CD1c-positive myeloid dendritic cell (primary cell): ENCODE results near the gene MON2.
"Not testable (repeated sequence)": the region's sequence is repeated elsewhere in the genome, so short reads cannot be mapped to it uniquely, and the experiment has no call there.

Source experiments
- DNase-seq: peaks from one replicate; pipeline ENCODE4 v3.0.0-alpha.2; 2016; ENCODE audit errors: extremely low spot score

The MON2 gene

GRCh38 chr12:62471734-62472133 is 5.1 kb downstream of the MON2 start:
- DNase-seq, result no peak

GRCh38 chr12:62472472-62472871 is 5.8 kb downstream of the MON2 start:
- DNase-seq, result no peak

- DNase-seq, result no peak
Measured at GRCh38 chr12:62481843-62482540, 15.4 kb downstream of the MON2 start.

- no peak for DNase-seq
Measured at GRCh38 chr12:62482769-62483168, 16.1 kb downstream of the MON2 start.

GRCh38 chr12:62484233-62484632 is 17.6 kb downstream of the MON2 start:
- no peak for DNase-seq

GRCh38 chr12:62505786-62506185 is 39.2 kb downstream of the MON2 start:
- DNase-seq, result no peak

- no peak for DNase-seq
Measured at GRCh38 chr12:62512901-62513300, 46.3 kb downstream of the MON2 start.

GRCh38 chr12:62514080-62514479 is 47.5 kb downstream of the MON2 start:
- DNase-seq, result not testable (repeated sequence)

- peak; percentile 78 for DNase-seq
Measured at GRCh38 chr12:62516927-62517326, 50.3 kb downstream of the MON2 start.

GRCh38 chr12:62517887-62518286 is 51.3 kb downstream of the MON2 start:
- no peak for DNase-seq

GRCh38 chr12:62519043-62519442 is 52.4 kb downstream of the MON2 start:
- no peak for DNase-seq

- DNase-seq, result no peak
Measured at GRCh38 chr12:62520361-62520760, 53.7 kb downstream of the MON2 start.

- DNase-seq, result peak; percentile 14
Measured at GRCh38 chr12:62522984-62523383, 56.4 kb downstream of the MON2 start.

- DNase-seq, result no peak
Measured at GRCh38 chr12:62523619-62524018, 57.0 kb downstream of the MON2 start.

GRCh38 chr12:62525271-62525670 is 58.6 kb downstream of the MON2 start:
- DNase-seq, result no peak

- DNase-seq, result no peak
Measured at GRCh38 chr12:62530596-62530995, 64.0 kb downstream of the MON2 start.

- DNase-seq, result no peak
Measured at GRCh38 chr12:62532333-62532732, 65.7 kb downstream of the MON2 start.

GRCh38 chr12:62533087-62533754 is 66.6 kb downstream of the MON2 start:
- no peak for DNase-seq

- no peak for DNase-seq
Measured at GRCh38 chr12:62533755-62534107, 67.1 kb downstream of the MON2 start.

GRCh38 chr12:62536546-62536945 is 69.9 kb downstream of the MON2 start:
- DNase-seq, result no peak

GRCh38 chr12:62537551-62537950 is 70.9 kb downstream of the MON2 start:
- no peak for DNase-seq

GRCh38 chr12:62540354-62540753 is 73.7 kb downstream of the MON2 start:
- no peak for DNase-seq

GRCh38 chr12:62542814-62543213 is 76.2 kb downstream of the MON2 start:
- no peak for DNase-seq

GRCh38 chr12:62543324-62543723 is 76.7 kb downstream of the MON2 start:
- no peak for DNase-seq
